ENCODE data around the gene MAN1C1. TPM values are rescaled to one million over a fixed set of nuclear protein-coding genes. Genes with fewer than 3 reads are reported as not detected.

MAN1C1 gene
- total RNA-seq, 1 experiment from 2014 or later, result 16.8 TPM

GRCh38 chr1:25750923-25751605 is 134.5 kb downstream of the MAN1C1 start (continued):
- TF ChIP-seq ATF1 (CRISPR knock-in tag; IDR thresholded peaks at IDR 0.05) (no peak), ZNF423 (CRISPR knock-in tag; IDR thresholded peaks at IDR 0.05) (no peak), FOXJ3 (CRISPR knock-in tag; IDR thresholded peaks at IDR 0.05; ENCODE audit: borderline replicate concordance) (no peak), ELF4 (CRISPR knock-in tag; IDR thresholded peaks at IDR 0.05; ENCODE audit: low read depth) (no peak), EMX1 (CRISPR knock-in tag; IDR thresholded peaks at IDR 0.05) (no peak)
- TF ChIP-seq, protein P1, sequence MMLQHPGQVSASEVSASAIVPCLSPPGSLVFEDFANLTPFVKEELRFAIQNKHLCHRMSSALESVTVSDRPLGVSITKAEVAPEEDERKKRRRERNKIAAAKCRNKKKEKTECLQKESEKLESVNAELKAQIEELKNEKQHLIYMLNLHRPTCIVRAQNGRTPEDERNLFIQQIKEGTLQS (CRISPR knock-in tag; conservative IDR thresholded peaks at IDR 0.05), result no peak

DNA sequence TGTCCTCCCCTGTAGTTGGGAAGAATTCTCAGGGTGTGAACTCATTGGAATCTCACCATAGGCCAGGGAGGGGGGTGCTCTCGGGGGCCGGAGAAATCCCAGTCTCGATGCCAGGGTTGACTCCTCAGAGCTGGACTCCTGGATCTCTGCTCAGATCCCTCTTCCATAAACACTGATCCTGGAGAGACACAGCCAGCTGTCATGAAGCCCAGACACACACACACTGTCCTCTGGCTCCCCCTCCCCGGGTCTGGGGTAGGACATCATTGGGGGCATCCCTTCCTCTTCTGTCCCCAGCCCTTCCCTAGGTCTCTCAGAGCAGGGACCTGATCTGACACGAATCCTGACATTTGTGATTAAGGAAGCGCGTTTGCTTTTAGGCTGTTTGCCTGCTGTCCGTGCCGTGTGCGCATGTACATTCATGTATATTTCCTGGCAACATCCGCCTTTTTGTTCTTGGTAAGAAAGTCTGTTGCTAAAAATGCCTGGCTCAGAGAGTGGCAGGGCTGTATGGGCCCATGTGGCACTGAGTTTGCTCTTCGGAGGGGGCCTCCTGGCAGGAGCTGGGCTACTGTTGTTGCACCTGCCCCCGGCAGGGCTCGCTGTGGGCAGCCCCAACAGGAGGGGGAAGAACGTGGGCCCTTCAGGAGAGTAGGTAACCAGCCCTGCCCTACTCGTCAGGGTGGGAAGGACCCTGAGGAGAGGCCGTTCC is 138.0 kb downstream of the MAN1C1 start:
- ATAC-seq (no peak; the same call in 1 of the 2 replicates), DNase-seq (ENCODE audit: low spot score) (no peak)
- TF ChIP-seq ZMAT4 (CRISPR knock-in tag; IDR thresholded peaks at IDR 0.05) (no peak), GTF2I (CRISPR knock-in tag; conservative IDR thresholded peaks at IDR 0.05) (no peak), JUN (CRISPR knock-in tag; IDR thresholded peaks at IDR 0.05) (no peak), ARID4B (CRISPR knock-in tag; IDR thresholded peaks at IDR 0.05; ENCODE audit: borderline replicate concordance) (no peak), NFE2L1 (CRISPR knock-in tag; IDR thresholded peaks at IDR 0.05) (no peak), KAT7 (CRISPR knock-in tag; IDR thresholded peaks at IDR 0.05; ENCODE audit: borderline replicate concordance) (no peak), CREB1 (CRISPR knock-in tag; IDR thresholded peaks at IDR 0.05) (no peak), NR2C2 (CRISPR knock-in tag; IDR thresholded peaks at IDR 0.05) (no peak), FOXP1 (CRISPR knock-in tag; IDR thresholded peaks at IDR 0.05; ENCODE audit: borderline replicate concordance) (no peak), RORB (CRISPR knock-in tag; IDR thresholded peaks at IDR 0.05) (no peak)
- TF ChIP-seq, protein P2, sequence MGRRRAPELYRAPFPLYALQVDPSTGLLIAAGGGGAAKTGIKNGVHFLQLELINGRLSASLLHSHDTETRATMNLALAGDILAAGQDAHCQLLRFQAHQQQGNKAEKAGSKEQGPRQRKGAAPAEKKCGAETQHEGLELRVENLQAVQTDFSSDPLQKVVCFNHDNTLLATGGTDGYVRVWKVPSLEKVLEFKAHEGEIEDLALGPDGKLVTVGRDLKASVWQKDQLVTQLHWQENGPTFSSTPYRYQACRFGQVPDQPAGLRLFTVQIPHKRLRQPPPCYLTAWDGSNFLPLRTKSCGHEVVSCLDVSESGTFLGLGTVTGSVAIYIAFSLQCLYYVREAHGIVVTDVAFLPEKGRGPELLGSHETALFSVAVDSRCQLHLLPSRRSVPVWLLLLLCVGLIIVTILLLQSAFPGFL (CRISPR knock-in tag; IDR thresholded peaks at IDR 0.05; ENCODE audit: borderline replicate concordance), result no peak
- TF ChIP-seq, protein P3, sequence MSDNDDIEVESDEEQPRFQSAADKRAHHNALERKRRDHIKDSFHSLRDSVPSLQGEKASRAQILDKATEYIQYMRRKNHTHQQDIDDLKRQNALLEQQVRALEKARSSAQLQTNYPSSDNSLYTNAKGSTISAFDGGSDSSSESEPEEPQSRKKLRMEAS (CRISPR knock-in tag; IDR thresholded peaks at IDR 0.05), result no peak
- Mint-ChIP-seq H3K27me3 (ENCODE audit: low read depth) (no peaks in the 10 kb centered on the region), H3K9me3 (no peaks in the 10 kb centered on the region), H3K36me3 (no peaks in the 10 kb centered on the region), H3K4me1 (peaks cover 24% of the 10 kb centered on the region), H3K4me3 (no peak overlapping the region), H3K27ac (peak overlapping the region; percentile 18; the same call in 1 of the 2 replicates)
- POLR2A ChIA-PET, result no interaction called here
- CTCF ChIA-PET, result interaction anchor here (1.1 kb wide), 1 partner anchor 19 kb away, joined by 3 read pairs; no protein-coding TSS in a partner anchor

All from WTC11 (cell line).